Esophagus muscularis mucosa (tissue), 4 donors: ENCODE results near the gene DEAF1.

Source experiments
- EP300 ChIP-seq: sonication (generic); formaldehyde crosslinking; IDR thresholded peaks from one replicate; pipeline ENCODE4 v1.6.1; 2017; ENCODE audit warnings: antibody characterized with exemption
- POLR2A ChIP-seq: fragments of 450-650 bp; IDR thresholded peaks from one replicate; pipeline ENCODE4 v1.6.1; 2017; ENCODE audit warnings: antibody characterized with exemption, moderate library complexity, mild to moderate bottlenecking, low read depth
- TF ChIP-seq, protein P1 (sequence below), 3 experiments: fragments of 200-600 bp in 2 of 3; fragments of 450-650 bp in 1 of 3; sonication (generic) in 2 of 3; IDR thresholded peaks; one replicate each; pipeline ENCODE4 v1.5.1; 2017 to 2019; ENCODE audit warnings: antibody characterized with exemption in 3 of 3, mild to moderate bottlenecking in 2 of 3, moderate library complexity in 1 of 3

DNA sequence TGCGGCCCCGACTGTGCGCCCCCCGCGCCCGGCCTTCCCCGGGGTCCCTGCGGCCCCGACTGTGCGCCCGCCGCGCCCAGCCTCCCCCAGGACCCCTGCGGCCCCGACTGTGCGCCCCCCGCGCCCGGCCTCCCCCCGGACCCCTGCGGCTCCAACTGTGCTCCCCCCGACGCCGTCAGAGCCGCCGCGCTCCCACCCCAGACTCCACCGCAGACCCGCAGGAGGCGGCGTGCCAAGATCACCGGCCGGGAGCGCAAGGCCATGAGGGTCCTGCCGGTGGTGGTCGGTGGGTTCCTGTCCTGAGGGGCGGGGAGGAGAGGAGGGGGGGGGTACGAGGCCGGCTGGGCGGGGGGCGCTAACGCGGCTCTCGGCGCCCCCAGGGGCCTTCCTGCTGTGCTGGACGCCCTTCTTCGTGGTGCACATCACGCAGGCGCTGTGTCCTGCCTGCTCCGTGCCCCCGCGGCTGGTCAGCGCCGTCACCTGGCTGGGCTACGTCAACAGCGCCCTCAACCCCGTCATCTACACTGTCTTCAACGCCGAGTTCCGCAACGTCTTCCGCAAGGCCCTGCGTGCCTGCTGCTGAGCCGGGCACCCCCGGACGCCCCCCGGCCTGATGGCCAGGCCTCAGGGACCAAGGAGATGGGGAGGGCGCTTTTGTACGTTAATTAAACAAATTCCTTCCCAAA is 54.9 kb downstream of the DEAF1 start:
- TF ChIP-seq POLR2A (no peak), EP300 (no peak)
- TF ChIP-seq, protein P1, sequence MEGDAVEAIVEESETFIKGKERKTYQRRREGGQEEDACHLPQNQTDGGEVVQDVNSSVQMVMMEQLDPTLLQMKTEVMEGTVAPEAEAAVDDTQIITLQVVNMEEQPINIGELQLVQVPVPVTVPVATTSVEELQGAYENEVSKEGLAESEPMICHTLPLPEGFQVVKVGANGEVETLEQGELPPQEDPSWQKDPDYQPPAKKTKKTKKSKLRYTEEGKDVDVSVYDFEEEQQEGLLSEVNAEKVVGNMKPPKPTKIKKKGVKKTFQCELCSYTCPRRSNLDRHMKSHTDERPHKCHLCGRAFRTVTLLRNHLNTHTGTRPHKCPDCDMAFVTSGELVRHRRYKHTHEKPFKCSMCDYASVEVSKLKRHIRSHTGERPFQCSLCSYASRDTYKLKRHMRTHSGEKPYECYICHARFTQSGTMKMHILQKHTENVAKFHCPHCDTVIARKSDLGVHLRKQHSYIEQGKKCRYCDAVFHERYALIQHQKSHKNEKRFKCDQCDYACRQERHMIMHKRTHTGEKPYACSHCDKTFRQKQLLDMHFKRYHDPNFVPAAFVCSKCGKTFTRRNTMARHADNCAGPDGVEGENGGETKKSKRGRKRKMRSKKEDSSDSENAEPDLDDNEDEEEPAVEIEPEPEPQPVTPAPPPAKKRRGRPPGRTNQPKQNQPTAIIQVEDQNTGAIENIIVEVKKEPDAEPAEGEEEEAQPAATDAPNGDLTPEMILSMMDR (IDR thresholded peaks at IDR 0.05) = no peak
